ENCODE results near the gene THAP4. TPM values are rescaled to one million over a fixed set of nuclear protein-coding genes. Genes with fewer than 3 reads are reported as not detected.
"Not testable (repeated sequence)": the region's sequence is repeated elsewhere in the genome, so short reads cannot be mapped to it uniquely, and the experiment has no call there.

THAP4 gene
- total RNA-seq, 3 donors from 2014 or later (not counting 1 experiment from before 2014, with no cell fraction given) = 19.8 to 29.2 (median 27.8) TPM

- no peak for DNase-seq
- H3K4me3 ChIP-seq (ENCODE audit: low read length) = no peak overlapping the region
- H3K27ac Mint-ChIP-seq = peak overlapping the region; percentile 26 to 54
- H3K36me3 ChIP-seq (ENCODE audit: control insufficient read depth, insufficient read depth, low read length) = no peaks in the 10 kb centered on the region
- peak overlapping the region; percentile 57 for H3K4me3 Mint-ChIP-seq
- WGBS (ENCODE audit: insufficient coverage) = 54% methylated on average over 22 of the region's 23 CpGs
- no peaks in the 10 kb centered on the region for H3K27me3 Mint-ChIP-seq (ENCODE audit: low read depth in 2 of 2)
- H3K27ac ChIP-seq (ENCODE audit: low read length) = peak overlapping the region; percentile 36
- no peaks in the 10 kb centered on the region for H3K36me3 Mint-ChIP-seq
- H3K4me1 ChIP-seq (ENCODE audit: control insufficient read depth, insufficient read depth, low read length) = peaks cover 26% of the 10 kb centered on the region
- TF ChIP-seq CTCF (IDR thresholded peaks at IDR 0.05) = no peak
- no peaks in the 10 kb centered on the region for H3K9me3 ChIP-seq (ENCODE audit: control insufficient read depth, insufficient read depth, low read length)
- H3K4me1 Mint-ChIP-seq = peaks cover 0 to 17% of the 10 kb centered on the region in 2 donors
- H3K9me3 Mint-ChIP-seq = no peaks in the 10 kb centered on the region
- intact Hi-C loops (cut with micrococcal nuclease) = no loop called here
- peak; percentile 71 to 83 (median 80) for ATAC-seq
- no peaks in the 10 kb centered on the region for H3K27me3 ChIP-seq (ENCODE audit: control insufficient read depth, insufficient read depth, low read length)
Measured at GRCh38 chr2:241570961-241571581, 65.9 kb downstream of the THAP4 start.

GRCh38 chr2:241569831-241570281, 67.1 kb downstream of the THAP4 start:
- H3K4me1 Mint-ChIP-seq = peaks cover 0 to 15% of the 10 kb centered on the region in 2 donors
- no peaks in the 10 kb centered on the region for H3K36me3 Mint-ChIP-seq
- TF ChIP-seq CTCF (IDR thresholded peaks at IDR 0.05) = no peak
- Histone ChIP-seq H3K27ac (ENCODE audit: low read length) (peak overlapping the region; percentile 38), H3K27me3 (ENCODE audit: control insufficient read depth, insufficient read depth, low read length) (no peaks in the 10 kb centered on the region), H3K4me3 (ENCODE audit: low read length) (no peak overlapping the region), H3K4me1 (ENCODE audit: control insufficient read depth, insufficient read depth, low read length) (peaks cover 31% of the 10 kb centered on the region), H3K9me3 (ENCODE audit: control insufficient read depth, insufficient read depth, low read length) (no peaks in the 10 kb centered on the region), H3K36me3 (ENCODE audit: control insufficient read depth, insufficient read depth, low read length) (no peaks in the 10 kb centered on the region)
- DNase-seq = no peak
- peak overlapping the region; percentile 11 to 55 for H3K27ac Mint-ChIP-seq
- no peaks in the 10 kb centered on the region for H3K9me3 Mint-ChIP-seq
- 93% methylated on average over 23 of the region's 23 CpGs for WGBS (ENCODE audit: insufficient coverage)
- ATAC-seq = no peak
- no peaks in the 10 kb centered on the region for H3K27me3 Mint-ChIP-seq (ENCODE audit: low read depth in 2 of 2)
- H3K4me3 Mint-ChIP-seq = peak overlapping the region; percentile 55
- intact Hi-C loops (cut with micrococcal nuclease) = no loop called here

- Mint-ChIP-seq H3K9me3 (no peaks in the 10 kb centered on the region), H3K4me3 (no peak overlapping the region), H3K4me1 (peaks cover 0 to 15% of the 10 kb centered on the region in 2 donors), H3K27me3 (ENCODE audit: low read depth in 2 of 2) (no peaks in the 10 kb centered on the region), H3K36me3 (no peaks in the 10 kb centered on the region), H3K27ac (no peak overlapping the region)
- H3K4me1 ChIP-seq (ENCODE audit: control insufficient read depth, insufficient read depth, low read length) = peaks cover 37% of the 10 kb centered on the region
- H3K27ac ChIP-seq (ENCODE audit: low read length) = no peak overlapping the region
- DNase-seq = no peak
- no peaks in the 10 kb centered on the region for H3K9me3 ChIP-seq (ENCODE audit: control insufficient read depth, insufficient read depth, low read length)
- no peaks in the 10 kb centered on the region for H3K36me3 ChIP-seq (ENCODE audit: control insufficient read depth, insufficient read depth, low read length)
- WGBS (ENCODE audit: insufficient coverage) = 94% methylated on average over 4 of the region's 4 CpGs
- intact Hi-C loops (cut with micrococcal nuclease) = no loop called here
- TF ChIP-seq CTCF (IDR thresholded peaks at IDR 0.05) = no peak
- ATAC-seq = no peak
- H3K27me3 ChIP-seq (ENCODE audit: control insufficient read depth, insufficient read depth, low read length) = no peaks in the 10 kb centered on the region
- no peak overlapping the region for H3K4me3 ChIP-seq (ENCODE audit: low read length)
Measured at GRCh38 chr2:241568726-241569125, 68.2 kb downstream of the THAP4 start.

- Histone ChIP-seq H3K9me3 (ENCODE audit: control insufficient read depth, insufficient read depth, low read length) (no peaks in the 10 kb centered on the region), H3K4me3 (ENCODE audit: low read length) (no peak overlapping the region), H3K27ac (ENCODE audit: low read length) (no peak overlapping the region), H3K4me1 (ENCODE audit: control insufficient read depth, insufficient read depth, low read length) (peaks cover 37% of the 10 kb centered on the region), H3K27me3 (ENCODE audit: control insufficient read depth, insufficient read depth, low read length) (no peaks in the 10 kb centered on the region), H3K36me3 (ENCODE audit: control insufficient read depth, insufficient read depth, low read length) (no peaks in the 10 kb centered on the region)
- intact Hi-C loops (cut with micrococcal nuclease) = no loop called here
- H3K27me3 Mint-ChIP-seq (ENCODE audit: low read depth in 2 of 2) = no peaks in the 10 kb centered on the region
- 93% methylated on average over 8 of the region's 8 CpGs for WGBS (ENCODE audit: insufficient coverage)
- no peak overlapping the region for H3K4me3 Mint-ChIP-seq
- ATAC-seq (no peak), DNase-seq (no peak)
- peaks cover 4 to 20% of the 10 kb centered on the region in 2 donors for H3K4me1 Mint-ChIP-seq
- H3K27ac Mint-ChIP-seq = no peak overlapping the region
- no peak for TF ChIP-seq CTCF (IDR thresholded peaks at IDR 0.05)
- H3K36me3 Mint-ChIP-seq = no peaks in the 10 kb centered on the region
- H3K9me3 Mint-ChIP-seq = no peaks in the 10 kb centered on the region
Measured at GRCh38 chr2:241567776-241568175, 69.2 kb downstream of the THAP4 start.

- DNase-seq; H3K27me3 ChIP-seq (ENCODE audit: control insufficient read depth, insufficient read depth, low read length); H3K36me3 Mint-ChIP-seq; H3K9me3 ChIP-seq (ENCODE audit: control insufficient read depth, insufficient read depth, low read length); ATAC-seq; H3K27ac ChIP-seq (ENCODE audit: low read length); H3K9me3 Mint-ChIP-seq; H3K36me3 ChIP-seq (ENCODE audit: control insufficient read depth, insufficient read depth, low read length); intact Hi-C loops (cut with micrococcal nuclease); H3K27ac Mint-ChIP-seq; H3K27me3 Mint-ChIP-seq (ENCODE audit: low read depth in 2 of 2); H3K4me3 ChIP-seq (ENCODE audit: low read length); H3K4me3 Mint-ChIP-seq: not testable (repeated sequence)
- peaks cover 4 to 19% of the 10 kb centered on the region in 2 donors for H3K4me1 Mint-ChIP-seq
- WGBS (ENCODE audit: insufficient coverage) = 91% methylated on average over 15 of the region's 15 CpGs
- peaks cover 34% of the 10 kb centered on the region for H3K4me1 ChIP-seq (ENCODE audit: control insufficient read depth, insufficient read depth, low read length)
Measured at GRCh38 chr2:241567266-241567665, 69.7 kb downstream of the THAP4 start.
